GM06990 (cell line): ENCODE data around the gene ATXN10.

ENCODE experiments used
- DNase-seq: peaks from one replicate; pipeline ENCODE4 v3.0.0-alpha.2; 2011; ENCODE audit not compliant: insufficient read length; ENCODE audit errors: extremely low read depth
- H3K27me3 ChIP-seq: replicated peaks from 2 replicates; pipeline ENCODE4 v1.6.0; 2011; ENCODE audit warnings: low read length; ENCODE audit not compliant: control insufficient read depth, insufficient read depth
- H3K36me3 ChIP-seq: 2 replicates; pipeline ENCODE4 v1.5.1; 2011; ENCODE audit warnings: low read length; ENCODE audit not compliant: control insufficient read depth, insufficient read depth
- H3K4me3 ChIP-seq: replicated peaks from 2 replicates; pipeline ENCODE4 v1.5.1; 2011; ENCODE audit warnings: low read depth, mild to moderate bottlenecking, control low read depth, low read length
- TF ChIP-seq, protein P1 (sequence below): IDR thresholded peaks from 2 replicates; pipeline ENCODE4 v1.5.1; 2011; ENCODE audit warnings: low read length, control low read depth, mild to moderate bottlenecking, inconsistent platforms; ENCODE audit not compliant: insufficient read depth, poor library complexity, severe bottlenecking

The ATXN10 gene

GRCh38 chr22:45842291-45842991, 170.8 kb downstream of the ATXN10 start:
- Histone ChIP-seq H3K27me3 (no peaks in the 10 kb centered on the region), H3K4me3 (no peak overlapping the region), H3K36me3 (peaks cover 14% of the 10 kb centered on the region)
- no peak for DNase-seq
- TF ChIP-seq, protein P1, sequence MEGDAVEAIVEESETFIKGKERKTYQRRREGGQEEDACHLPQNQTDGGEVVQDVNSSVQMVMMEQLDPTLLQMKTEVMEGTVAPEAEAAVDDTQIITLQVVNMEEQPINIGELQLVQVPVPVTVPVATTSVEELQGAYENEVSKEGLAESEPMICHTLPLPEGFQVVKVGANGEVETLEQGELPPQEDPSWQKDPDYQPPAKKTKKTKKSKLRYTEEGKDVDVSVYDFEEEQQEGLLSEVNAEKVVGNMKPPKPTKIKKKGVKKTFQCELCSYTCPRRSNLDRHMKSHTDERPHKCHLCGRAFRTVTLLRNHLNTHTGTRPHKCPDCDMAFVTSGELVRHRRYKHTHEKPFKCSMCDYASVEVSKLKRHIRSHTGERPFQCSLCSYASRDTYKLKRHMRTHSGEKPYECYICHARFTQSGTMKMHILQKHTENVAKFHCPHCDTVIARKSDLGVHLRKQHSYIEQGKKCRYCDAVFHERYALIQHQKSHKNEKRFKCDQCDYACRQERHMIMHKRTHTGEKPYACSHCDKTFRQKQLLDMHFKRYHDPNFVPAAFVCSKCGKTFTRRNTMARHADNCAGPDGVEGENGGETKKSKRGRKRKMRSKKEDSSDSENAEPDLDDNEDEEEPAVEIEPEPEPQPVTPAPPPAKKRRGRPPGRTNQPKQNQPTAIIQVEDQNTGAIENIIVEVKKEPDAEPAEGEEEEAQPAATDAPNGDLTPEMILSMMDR = no peak

- H3K36me3 ChIP-seq = peaks cover 13% of the 10 kb centered on the region
- no peak for DNase-seq
- TF ChIP-seq, protein P1 = no peak
- no peaks in the 10 kb centered on the region for H3K27me3 ChIP-seq
- H3K4me3 ChIP-seq = no peak overlapping the region
Measured at GRCh38 chr22:45843031-45843430, 171.4 kb downstream of the ATXN10 start.

DNA sequence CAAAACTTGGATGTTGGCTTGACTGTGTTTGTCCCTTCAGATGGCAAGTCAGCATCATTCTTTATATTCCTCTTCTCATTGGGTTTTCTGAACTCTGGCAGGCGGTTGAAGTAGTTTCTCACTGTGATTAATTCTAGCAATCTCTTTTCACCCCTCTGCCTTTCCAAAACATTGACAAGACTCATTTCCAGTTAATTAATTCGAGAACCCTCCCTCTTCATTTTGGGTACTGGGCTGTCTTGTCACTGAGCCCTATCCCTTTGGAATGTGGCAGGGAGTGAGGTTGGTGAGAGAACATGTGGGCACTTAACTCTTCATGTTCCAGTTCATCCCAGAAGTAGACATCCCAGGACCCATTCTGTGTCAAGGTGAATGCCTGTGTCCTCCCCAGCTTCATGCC, 172.4 kb downstream of the ATXN10 start:
- peaks cover 10% of the 10 kb centered on the region for H3K36me3 ChIP-seq
- DNase-seq = no peak
- no peaks in the 10 kb centered on the region for H3K27me3 ChIP-seq
- TF ChIP-seq, protein P1 = no peak
- H3K4me3 ChIP-seq = no peak overlapping the region

- TF ChIP-seq, protein P1 = no peak
- Histone ChIP-seq H3K36me3 (peaks cover 11% of the 10 kb centered on the region), H3K27me3 (no peaks in the 10 kb centered on the region), H3K4me3 (no peak overlapping the region)
- DNase-seq = no peak
Measured at GRCh38 chr22:45845076-45845487, 173.4 kb downstream of the ATXN10 start.

DNA sequence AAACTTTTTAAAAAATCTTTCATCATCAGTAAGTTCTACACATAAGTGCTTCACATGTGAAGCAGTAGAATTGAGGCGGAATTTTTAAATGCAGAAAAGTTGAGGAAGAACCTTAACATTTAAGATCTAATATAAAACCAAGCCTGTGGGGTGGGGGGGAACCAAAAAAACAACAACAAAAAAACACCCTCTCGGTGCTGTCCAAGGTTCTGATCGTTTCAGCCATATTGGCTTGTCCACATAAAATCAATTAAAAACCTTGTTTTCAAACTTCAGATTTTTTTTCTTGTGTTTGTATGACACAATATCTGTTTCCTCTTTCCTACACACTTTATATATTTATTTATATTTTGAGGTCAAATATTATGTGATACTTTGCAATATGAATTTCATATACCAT, 175.3 kb downstream of the ATXN10 start:
- TF ChIP-seq, protein P1 = no peak
- Histone ChIP-seq H3K36me3 (peaks cover 12% of the 10 kb centered on the region), H3K27me3 (no peaks in the 10 kb centered on the region), H3K4me3 (no peak overlapping the region)
- DNase-seq = no peak

DNA sequence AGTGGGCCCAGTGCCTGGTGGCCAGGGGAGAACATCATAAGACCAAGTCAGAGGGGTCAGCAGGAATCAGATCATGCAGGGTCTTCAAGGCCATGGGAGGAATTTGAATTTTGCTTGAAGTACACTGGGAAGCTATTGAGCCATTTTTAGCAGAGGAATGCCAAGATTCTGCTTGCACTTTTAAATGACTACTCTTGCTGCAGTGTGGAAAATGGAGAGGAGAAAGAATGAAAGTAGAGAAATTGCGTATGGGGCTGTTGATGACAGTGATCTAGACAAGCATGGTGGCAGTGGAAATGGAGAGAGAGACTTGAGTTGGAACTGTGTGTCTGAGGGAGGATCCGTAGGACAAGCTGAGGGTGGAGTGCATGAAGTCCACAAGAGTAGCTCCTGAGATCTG, 177.3 kb downstream of the ATXN10 start:
- Histone ChIP-seq H3K27me3 (no peaks in the 10 kb centered on the region), H3K4me3 (no peak overlapping the region), H3K36me3 (peaks cover 12% of the 10 kb centered on the region)
- no peak for DNase-seq
- TF ChIP-seq, protein P1 = no peak
